HCT116 (cell line): Measurements from ENCODE around the gene C1QTNF12.

Source experiments
- POLR2AphosphoS5 ChIP-seq: IDR thresholded peaks from 2 replicates; pipeline ENCODE4 v1.6.1; 2011; ENCODE audit warnings: mild to moderate bottlenecking, low read depth, low read length, moderate library complexity
- TF ChIP-seq, protein P1 (sequence below), 3 experiments: fragments of 200-600 bp in 1 of 3; sonication (generic) in 1 of 3; IDR thresholded peaks in 2 of 3; conservative IDR thresholded peaks in 1 of 3; 2 replicates each; pipeline ENCODE4 v1.5.1; 2012 to 2017; ENCODE audit warnings: low read depth in 2 of 3, low read length in 2 of 3, antibody characterized with exemption in 1 of 3, borderline replicate concordance in 1 of 3, control low read depth in 1 of 3, mild to moderate bottlenecking in 1 of 3, mixed read lengths in 1 of 3, mixed run types in 1 of 3, moderate library complexity in 1 of 3; ENCODE audit not compliant: insufficient read depth in 1 of 3

DNA sequence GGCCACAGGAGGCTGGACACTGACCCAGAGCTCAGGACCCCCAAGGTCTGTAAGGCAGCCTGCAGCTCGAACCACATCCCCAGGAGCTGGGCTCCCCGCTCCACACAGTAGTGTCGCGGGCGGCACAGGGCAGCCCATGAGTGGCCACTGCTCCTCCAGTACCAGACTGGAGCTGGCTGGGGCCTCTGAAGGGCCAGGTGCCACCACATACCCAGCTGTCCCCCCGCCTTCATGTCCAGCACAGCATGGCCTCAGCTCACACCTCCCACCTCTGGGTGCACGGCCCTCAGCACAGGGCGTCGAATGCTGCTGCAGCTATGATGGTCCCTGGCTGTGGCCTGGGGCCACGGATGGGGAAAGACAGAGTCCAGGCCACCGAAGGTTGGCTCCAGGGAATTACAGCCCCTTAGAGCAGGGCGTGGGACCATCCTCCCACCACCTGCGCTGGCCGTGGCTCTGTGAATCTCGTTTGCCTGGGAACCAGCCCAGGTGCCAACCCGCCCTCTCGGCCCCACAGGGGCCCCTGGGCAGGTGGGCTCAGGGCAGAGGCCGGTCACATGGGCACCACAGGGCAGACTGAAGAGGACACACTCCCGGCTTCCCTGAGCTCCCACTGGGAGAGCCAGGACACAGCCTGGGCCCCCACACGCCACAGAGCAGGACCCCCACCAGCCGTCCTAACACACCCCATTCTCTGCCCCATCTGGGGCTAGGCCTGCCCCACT lies 30.5 kb downstream of the C1QTNF12 start:
- TF ChIP-seq, protein P1, sequence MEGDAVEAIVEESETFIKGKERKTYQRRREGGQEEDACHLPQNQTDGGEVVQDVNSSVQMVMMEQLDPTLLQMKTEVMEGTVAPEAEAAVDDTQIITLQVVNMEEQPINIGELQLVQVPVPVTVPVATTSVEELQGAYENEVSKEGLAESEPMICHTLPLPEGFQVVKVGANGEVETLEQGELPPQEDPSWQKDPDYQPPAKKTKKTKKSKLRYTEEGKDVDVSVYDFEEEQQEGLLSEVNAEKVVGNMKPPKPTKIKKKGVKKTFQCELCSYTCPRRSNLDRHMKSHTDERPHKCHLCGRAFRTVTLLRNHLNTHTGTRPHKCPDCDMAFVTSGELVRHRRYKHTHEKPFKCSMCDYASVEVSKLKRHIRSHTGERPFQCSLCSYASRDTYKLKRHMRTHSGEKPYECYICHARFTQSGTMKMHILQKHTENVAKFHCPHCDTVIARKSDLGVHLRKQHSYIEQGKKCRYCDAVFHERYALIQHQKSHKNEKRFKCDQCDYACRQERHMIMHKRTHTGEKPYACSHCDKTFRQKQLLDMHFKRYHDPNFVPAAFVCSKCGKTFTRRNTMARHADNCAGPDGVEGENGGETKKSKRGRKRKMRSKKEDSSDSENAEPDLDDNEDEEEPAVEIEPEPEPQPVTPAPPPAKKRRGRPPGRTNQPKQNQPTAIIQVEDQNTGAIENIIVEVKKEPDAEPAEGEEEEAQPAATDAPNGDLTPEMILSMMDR (IDR thresholded peaks at IDR 0.05 in 2 of 3, conservative IDR thresholded peaks at IDR 0.05 in 1 of 3; ENCODE audit: borderline replicate concordance in 1 of 3, insufficient read depth in 1 of 3, low read depth in 2 of 3, low read length in 2 of 3) = no peak
- no peak for TF ChIP-seq POLR2AphosphoS5
